Stimulated activated CD4-positive, alpha-beta T cell treated with anti-CD3 and anti-CD28 coated beads, Interleukin-1b, Interleukin-23, amount 100 ng/mL, for 4 hours (primary cell): Measurements from ENCODE around the gene PCTP.

Experiments
- DNase-seq, 2 donors: peaks; one replicate each; pipeline ENCODE4 v3.0.0-alpha.2; 2020; ENCODE audit warnings: low read depth in 2 of 2

PCTP gene

DNA sequence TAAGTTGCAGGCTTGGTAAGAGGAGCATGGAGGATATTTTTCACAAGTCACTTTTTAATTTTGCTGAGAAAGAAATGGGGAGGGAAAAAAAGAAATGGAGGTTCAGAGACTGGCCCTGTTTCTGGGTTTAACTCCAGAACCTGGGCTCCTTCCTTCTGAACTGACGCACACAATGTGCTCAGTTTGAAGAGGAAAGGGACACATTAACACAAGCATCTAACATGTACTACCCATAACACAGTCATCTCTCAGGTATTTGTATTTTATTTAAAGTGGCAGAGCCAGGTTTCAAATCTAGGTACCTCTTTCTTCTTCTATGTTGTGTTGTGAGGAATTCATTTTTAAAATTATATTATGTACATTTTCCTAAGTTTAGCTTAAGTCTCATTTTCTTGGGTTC lies 22.9 kb upstream of the PCTP start:
- DNase-seq, result no peak

DNA sequence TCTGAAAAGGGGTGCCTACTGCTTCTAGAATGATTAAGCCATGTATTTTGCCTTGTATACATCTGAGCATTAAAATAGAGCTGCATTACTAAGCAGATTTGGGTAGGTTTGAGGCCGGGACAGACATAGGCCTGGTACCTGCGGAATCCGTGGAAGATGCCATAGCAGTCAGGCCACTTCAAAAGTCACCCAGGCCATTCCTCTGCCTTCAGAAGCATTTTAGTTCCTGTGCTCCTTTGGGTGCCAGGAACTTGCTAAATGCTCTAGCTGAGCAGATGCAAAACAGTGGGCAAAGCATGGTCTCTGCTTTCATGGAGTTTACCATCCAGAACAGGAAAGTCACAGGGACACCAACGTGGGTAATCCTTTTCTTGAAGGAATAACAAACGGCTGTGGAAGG lies 22.5 kb upstream of the PCTP start:
- DNase-seq, result no peak

DNA sequence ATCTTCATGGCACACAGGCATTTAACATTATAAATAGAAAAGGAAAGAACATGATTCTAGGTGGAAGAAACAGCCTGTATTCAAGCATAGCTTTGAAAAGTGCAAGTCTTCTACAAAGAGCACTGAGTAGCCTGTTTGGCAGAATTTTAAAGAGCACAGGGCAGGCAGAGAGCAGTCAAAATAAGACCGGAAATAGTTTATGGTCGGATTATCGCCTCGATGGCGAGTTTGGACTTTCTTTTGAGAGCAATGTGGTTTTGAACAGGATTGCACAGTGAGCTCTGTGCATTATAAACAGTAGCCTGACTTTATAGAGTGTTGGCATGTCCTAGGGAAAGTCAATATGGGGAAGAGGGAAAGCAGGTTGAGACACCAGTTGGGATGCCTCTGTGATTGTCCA lies 22.0 kb upstream of the PCTP start:
- DNase-seq, result no peak

DNA sequence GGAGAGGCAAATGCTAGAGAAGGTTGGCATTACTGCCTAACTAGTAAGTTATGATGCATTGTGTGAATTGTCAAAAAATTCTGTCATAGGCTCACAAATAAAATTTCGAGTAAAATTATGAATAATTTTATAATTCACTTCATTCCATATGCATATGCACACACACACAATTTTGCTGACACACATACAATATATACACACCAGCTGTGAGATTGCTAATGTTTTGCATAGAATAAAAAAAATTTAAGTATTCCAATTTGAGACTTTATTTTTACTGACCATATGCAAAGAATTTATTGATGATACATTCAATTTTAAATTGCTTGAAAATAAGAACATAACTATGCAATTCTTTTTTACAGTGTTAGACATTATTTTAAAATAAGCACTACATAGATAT lies 21.4 kb upstream of the PCTP start:
- no peak for DNase-seq

DNA sequence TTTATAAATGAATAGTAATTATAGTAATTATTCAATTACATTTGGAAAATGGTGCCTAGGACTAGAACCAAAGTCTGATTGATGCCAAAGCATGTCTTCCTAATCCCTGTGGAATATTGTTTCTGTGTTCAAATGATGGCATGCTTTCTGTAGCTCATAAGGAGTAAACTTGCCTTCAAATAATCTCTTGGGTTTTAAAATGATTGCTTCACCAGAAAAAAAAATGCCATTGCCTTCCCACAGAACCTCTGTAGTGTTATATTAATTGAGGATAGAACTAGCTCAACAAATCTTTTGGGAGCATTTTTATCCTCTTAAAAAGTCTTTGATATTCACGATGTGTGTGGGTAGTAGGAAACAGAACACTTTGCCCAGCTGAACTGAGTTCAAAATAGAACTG lies 20.5 kb upstream of the PCTP start:
- DNase-seq, result no peak

DNA sequence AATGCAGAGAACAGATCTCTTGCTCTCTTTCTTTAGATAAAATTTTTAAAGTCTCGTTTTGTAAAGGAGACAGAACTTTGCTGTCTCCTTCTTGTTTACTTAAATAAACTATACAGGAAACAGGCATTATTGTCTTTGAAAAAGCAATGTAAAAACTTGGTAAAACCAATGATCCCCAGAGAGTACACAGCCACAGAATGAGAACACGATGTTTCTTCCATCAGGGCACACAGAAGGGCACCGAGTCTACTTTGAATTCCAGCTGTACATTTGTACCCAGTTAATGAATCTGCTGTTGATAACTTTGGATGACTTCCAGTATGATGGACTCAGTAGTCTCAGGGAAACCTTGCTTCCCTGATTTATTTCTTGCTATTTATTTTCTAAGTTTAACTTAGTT lies 20.0 kb upstream of the PCTP start:
- no peak for DNase-seq

DNA sequence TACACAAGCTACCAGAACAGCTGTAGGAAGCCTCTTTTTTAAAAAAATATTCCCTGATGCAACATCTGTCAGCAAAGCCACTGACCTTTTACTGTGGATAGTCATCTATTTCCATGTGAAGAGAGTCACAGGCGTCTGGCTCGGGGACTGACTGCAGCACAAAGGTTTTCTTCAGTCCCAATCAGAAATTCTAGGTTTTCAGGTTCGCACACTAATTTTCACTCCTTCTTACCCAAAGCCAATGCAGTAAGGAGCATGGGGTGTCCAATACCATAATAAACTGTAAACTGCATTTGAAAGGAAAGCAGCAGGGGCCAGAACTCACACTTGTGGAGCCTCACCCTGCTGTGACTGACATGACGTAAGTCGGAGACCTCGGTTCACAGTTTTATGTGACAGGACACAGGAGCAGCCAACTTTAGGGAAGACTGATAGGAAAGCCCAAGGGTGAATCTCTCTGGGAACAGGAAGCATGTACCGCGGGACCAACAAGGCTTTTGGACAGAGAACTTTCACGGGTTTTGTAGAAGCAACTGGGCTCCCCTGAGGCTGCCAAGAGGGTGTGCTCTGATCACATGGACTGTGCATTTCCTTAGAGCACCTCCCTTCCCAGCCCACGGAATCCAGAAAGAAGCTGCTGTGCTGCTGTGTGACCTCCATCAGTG lies 19.1 kb upstream of the PCTP start:
- DNase-seq, result no peak

DNA sequence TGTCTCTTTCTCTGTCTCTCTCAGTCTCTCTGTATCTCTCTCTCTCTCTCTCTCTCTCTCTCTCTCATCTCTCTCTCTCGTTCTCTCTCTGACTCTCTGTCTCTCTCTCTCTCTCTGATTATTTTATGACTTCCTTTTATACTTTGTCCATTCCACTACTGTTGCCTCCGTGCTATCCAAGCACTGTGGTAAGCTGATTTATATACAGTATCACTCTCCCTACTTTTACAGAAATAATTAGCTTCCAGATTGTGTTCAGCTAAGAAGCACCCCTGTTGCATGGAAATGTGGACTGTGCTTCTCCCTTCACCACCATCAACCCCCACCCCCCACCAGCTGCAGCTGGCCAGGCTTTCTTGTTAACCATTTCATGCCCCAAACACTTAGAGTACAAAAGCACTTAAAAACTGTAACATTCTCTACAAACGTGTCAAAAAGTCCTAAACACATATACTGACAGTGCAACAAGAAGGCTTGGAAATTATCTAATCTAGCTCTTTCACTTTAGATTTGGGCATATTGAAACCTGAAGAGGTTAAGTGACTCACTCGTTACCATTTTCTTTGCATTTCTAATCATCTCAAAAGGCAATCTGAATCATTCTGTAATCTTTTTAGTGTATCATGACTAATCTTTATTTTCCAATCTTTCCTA lies 16.6 kb upstream of the PCTP start:
- no peak for DNase-seq

DNA sequence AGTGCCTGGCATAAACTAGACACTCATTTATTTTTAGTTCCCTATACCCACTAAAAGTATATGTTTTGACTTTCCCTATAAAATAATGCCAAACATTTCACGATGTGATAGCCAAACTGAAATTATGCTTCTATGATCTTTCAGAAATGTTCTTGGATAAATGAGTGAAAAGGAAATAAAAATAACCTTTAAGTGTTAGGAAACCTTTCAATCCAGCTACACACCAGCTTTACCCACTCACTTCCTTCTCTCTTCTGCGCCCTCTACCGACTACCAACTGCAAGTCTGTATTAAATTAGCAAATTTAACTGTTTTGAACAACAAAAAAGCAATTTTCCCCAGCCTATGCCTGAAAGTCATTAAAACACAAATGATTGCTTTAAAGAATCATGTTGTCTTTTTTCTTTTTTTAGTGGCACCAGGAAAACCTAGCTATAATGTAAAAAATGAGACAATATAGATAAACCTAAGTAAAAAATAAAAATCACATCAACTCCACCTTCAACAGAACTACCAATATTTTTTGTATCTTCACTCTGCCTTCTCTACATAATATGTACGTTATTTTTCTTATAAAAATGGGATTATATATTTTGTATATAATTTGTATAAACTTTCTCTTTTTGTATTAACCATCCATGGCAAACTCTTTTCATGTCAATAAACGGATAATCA lies 15.0 kb upstream of the PCTP start:
- peak in 1 of 2 donors; percentile 19 for DNase-seq

DNA sequence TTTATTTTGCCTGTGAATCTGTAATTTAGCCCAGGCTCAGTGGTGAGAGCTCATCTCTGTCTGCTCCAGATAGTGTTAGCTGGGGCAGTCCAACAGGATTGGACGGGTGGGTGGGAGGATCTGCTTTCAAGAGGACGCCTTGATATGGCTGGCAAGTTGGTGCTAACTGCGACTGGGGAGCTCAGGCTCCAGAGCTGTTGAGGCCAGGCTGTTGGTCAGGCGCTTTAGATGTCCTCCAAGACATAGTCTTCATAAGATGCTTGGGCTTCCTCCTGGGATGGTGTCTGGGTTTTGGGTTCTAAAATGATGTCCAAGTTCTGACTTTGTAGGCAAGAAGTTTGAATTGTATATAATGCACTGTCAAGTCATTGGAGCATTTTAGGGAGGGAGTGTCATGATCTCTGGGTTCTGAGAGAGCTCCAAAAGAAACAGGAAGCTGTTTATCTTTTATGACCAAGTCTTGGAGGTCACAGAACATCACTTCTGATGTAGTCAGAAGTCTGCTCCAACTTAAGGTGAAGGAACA lies 12.8 kb upstream of the PCTP start:
- DNase-seq, result no peak

DNA sequence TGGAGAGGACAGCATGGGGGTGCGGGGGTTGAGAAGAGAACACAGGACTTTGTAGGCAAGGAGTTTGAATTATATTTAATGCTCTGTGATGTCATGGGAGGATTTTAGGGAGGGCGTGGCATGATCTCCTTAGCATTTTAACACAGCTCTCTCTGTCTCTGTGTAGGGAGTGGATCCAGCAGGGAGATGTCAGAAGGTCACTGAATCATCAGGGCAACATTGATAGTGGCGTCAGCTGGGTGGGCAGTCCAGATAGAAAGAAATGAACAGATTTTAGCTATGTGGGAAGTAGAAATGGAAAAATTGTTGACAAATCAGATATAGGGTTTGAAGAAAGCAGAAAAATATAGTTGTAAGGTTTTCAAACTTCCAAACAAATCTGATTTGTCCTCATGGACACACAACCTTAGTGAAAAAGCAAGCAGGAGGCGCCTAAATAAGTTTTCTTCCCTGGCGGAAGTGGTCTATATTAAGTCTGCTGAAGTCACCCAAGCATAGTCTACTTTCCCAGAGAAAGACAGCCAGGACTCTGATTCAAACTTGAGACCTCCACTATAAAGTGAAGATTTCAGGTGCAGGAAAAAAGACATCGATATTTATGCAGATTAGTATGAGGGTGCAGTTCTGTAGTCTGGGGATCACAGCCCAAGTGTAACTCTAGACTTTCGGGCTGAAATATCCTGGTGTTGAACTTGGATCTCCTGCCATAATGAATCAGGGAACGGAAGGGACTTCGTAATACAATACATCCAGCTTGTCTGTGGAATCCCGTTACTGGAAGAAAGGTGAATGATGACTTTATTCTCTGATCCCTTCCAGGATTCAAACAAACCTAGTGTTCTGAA lies 10.1 kb upstream of the PCTP start:
- DNase-seq, result no peak

DNA sequence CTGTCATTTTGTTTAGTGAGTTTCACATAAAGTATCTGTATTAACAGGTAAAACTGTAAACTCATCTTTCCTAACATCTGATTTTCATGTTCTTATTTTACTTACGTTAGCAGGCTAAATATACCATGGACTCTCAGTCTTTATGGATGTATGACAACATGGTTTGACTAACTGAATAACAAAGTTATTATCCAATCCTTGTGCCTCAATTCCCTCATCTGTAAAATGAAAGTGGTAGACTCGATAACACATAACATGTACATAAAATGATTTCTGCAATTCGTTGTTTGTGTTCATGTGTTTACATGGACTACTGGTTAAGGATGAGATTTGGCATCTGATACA lies 9.5 kb upstream of the PCTP start:
- DNase-seq, result no peak

DNA sequence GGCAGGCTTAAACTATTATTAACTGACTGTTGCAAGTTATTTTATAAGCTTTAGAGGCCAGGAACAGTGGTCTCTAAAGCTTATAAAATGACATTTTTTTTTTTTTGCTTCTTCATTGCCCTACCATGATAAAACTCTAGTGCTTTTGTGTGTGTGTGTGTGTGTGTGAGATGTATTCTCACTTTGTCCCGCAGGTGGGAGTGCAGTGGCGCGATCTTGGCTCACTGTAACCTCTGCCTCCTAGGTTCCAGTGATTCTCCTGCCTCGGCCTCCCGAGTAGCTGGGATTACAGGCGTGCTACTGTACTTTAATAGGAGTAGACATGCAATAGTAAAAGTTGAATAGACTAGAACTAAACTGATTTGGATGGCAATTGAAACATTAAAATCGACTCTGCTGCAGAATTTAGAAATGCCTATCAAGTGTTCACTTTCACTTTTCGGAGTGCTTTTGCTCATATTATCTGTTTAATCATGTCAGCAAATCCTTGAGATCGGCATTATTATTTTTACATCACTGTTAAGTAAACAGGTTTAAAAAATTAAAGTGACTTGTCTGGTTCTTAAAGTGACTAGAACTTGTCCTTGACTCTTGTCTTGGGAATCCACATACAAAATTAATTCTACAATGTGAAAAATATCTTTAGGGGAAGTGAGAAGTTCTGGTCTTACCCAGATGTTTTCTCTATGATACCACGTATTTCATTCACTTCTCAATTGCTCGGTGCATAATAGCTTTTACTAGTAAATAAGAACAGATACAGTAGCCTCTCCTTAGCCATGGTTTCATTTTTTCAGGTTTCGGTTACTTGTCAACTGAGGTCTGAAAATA lies 8.4 kb upstream of the PCTP start:
- DNase-seq, result no peak

DNA sequence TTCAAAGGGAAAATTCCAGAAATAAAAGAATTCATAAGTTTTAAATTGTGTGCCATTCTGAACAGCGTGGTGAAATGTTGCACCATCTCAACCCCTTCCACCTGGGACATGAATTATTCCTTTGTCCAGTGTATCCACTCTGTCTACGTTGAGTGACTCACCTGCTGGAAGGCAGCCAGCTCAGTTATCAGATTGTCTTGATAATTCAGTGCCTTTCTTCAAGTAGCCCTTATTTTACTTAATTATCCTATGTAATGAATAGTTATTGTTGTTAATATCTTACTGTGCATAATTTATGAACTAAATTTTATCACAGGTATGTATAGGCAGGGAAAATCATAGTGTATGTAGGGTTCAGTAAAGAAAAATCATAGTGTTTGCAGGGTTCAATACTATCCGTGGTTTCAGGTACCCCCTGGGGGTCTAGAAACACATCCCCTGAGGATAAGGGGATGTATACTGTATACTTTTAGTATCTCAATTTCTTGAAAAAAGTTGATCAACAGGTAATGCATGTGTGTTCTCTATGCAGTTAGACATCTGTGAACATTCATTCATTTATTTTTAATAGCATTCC lies 7.7 kb upstream of the PCTP start:
- no peak for DNase-seq

DNA sequence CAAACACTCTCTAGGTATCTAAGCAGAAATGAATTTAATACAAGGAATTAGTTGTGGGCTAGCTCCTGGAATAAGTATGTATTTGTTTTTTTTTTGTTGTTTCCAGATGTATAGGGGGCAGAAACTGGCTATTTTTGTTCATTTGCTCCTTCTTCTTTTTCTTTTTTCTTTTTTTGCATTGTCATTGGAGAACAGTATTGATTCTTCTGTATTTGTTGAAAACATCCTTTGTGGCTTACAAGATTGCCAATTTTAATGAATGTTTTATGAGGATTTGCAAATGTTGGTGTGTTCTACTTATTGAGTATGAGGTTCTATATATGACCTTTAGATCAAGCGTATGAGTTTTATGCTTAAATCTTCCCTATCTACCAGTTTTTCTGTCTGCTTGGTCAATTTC lies 5.6 kb upstream of the PCTP start:
- no peak for DNase-seq

DNA sequence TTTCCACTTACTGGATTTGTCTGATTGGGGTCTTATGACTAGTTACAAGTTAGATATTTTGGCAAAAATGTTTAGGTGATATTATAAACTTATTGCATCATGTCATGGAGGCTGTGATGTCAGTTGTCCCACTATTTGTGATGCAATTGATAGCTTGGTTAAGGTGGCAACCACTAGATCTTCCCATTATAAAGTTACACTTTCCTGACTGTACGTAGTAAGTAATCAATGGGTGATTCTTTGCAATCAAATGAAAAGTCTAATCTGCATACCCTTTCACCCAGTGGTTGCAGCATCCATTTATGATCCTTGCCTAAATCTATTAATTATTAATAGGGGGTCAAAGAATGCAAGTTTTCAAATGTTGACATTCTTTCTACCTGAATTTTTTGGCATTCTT lies 4.4 kb upstream of the PCTP start:
- no peak for DNase-seq

DNA sequence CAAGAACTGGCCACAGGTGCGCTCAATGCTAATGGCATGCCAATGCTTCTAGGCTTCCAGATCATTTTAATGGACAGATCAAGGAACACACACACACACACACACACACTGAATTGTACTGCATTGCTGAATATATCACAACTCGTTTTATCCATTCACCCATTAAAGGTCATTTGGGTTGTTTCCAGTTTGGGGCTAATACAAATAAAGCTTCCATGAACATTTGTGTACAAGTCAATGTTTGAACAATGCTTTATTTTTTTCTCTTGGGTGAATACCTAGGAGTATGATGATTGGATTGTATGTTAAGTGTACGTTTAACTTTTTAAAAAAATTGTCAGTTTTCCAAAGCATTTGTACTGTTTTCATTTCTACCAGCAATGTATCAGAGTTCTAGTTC lies 3.6 kb upstream of the PCTP start:
- no peak for DNase-seq

DNA sequence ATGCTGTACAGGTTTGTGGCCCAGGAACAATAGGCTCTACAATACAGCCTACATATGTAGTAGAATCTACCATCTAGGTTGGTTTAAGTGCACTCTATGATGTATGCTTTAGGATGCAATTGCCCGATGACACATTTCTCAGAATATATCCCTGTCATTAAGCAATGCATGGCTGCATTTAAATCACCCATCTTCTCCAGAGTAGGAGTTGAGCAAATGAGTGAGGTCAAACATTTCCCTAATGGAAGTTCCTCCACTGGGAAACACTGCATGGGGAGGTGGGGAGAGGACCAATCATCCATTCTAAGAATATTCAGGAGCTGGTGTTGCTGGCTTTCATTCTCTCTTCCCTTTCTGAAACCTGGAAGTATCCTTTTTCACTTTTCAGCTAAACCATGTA lies 2.0 kb upstream of the PCTP start:
- DNase-seq, result no peak

DNA sequence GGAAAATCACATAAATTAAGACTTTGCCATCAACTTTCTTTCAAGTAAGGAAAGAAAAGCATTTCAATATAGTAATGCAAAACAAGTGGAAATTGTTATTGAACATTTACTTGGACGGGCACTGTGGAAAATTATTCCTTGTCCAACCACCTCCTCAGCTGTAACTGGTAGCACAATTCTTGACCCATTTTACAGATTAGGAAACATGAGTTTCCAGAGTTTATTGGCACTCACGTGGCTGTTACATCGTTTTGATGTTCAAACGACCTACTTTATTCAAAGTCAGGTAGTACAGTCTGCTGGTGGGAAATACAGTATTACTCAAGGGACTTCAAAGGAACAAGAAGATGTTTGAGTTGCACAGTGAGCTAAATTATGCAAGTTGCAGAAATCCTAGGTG lies 866 bp upstream of the PCTP start:
- no peak for DNase-seq

DNA sequence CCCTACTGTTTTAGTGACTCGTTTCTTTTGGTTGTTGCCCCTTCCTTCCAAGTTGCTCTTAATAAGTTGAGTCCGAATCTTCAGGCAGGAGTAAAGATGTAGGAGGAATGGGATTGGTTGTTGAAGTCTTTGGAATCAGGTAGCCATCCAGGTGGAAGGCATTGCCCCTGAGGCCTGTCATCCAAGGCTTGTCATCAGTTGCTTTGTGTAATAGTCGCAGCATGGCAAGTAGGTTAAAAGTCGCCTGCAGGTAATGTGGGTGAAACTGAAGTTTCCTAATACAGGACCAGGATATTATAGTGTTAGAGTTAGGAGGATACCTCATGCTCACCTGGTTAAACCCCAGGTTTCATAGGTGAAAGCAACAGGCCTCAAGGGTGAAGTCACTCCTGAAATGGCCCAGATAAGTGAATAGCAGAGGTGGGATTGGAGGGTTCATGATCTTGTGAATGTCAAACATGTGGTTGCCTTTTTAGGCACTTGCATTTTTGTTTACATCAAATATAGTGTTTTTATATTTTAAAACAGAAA lies 934 bp downstream of the PCTP start:
- DNase-seq, result no peak

DNA sequence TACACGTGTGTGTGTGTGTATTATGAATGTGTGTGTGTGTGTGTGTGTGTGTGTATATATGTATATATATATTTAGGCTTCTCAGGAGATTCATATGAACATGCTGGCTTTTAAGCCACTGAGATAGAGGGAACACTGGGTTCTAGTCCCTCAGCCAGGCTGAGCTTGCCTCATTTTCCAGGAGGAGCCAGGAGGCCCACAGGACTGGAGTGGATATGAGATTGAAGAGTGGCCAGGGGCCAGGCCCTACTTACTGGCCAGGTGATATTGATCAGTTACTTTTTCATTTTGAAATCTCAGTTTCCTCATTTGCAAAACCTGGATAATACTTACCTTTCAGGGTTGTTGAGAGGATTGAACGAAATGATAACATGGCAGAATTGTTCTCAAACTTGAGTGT lies 5.8 kb downstream of the PCTP start:
- DNase-seq, result no peak
